NCI-H1092 (cell line): Measurements from ENCODE around the gene RTL5.

ENCODE experiments used
- DNase-seq: peaks from one replicate; lab custom pipeline; 2025; lab: John Stamatoyannopoulos, UW

Gene RTL5

GRCh38 chrX:72108666-72109065 lies 23.0 kb downstream of the RTL5 start:
- DNase-seq = no peak

- no peak for DNase-seq
Observed at GRCh38 chrX:72107841-72108595, 23.7 kb downstream of the RTL5 start.

- DNase-seq = no peak
Observed at GRCh38 chrX:72107320-72107719, 24.4 kb downstream of the RTL5 start.

- DNase-seq = no peak
Observed at GRCh38 chrX:72105436-72105835, 26.3 kb downstream of the RTL5 start.

- DNase-seq = no peak
Observed at GRCh38 chrX:72102760-72103159, 29.0 kb downstream of the RTL5 start.

GRCh38 chrX:72102126-72102525 lies 29.6 kb downstream of the RTL5 start:
- DNase-seq = no peak

GRCh38 chrX:72101597-72102037 lies 30.1 kb downstream of the RTL5 start:
- no peak for DNase-seq

- no peak for DNase-seq
Observed at GRCh38 chrX:72100824-72101351, 30.8 kb downstream of the RTL5 start.

GRCh38 chrX:72100051-72100755 lies 31.5 kb downstream of the RTL5 start:
- DNase-seq = no peak

GRCh38 chrX:72097098-72097497 lies 34.6 kb downstream of the RTL5 start:
- DNase-seq = no peak

GRCh38 chrX:72095370-72095769 lies 36.3 kb downstream of the RTL5 start:
- DNase-seq = no peak

- DNase-seq = peak; percentile 25
Observed at GRCh38 chrX:72094894-72095293, 36.8 kb downstream of the RTL5 start.

GRCh38 chrX:72089254-72089653 lies 42.5 kb downstream of the RTL5 start:
- no peak for DNase-seq

- no peak for DNase-seq
Observed at GRCh38 chrX:72088761-72089160, 43.0 kb downstream of the RTL5 start.

GRCh38 chrX:72086995-72087394 lies 44.7 kb downstream of the RTL5 start:
- no peak for DNase-seq

- DNase-seq = no peak
Observed at GRCh38 chrX:72084114-72084513, 47.6 kb downstream of the RTL5 start.

- no peak for DNase-seq
Observed at GRCh38 chrX:72083291-72083690, 48.4 kb downstream of the RTL5 start.

GRCh38 chrX:72081605-72082320 lies 50.0 kb downstream of the RTL5 start:
- no peak for DNase-seq

- DNase-seq = no peak
Observed at GRCh38 chrX:72080800-72081199, 50.9 kb downstream of the RTL5 start.

GRCh38 chrX:72080150-72080549 lies 51.6 kb downstream of the RTL5 start:
- no peak for DNase-seq

- DNase-seq = no peak
Observed at GRCh38 chrX:72079607-72080006, 52.1 kb downstream of the RTL5 start.

- no peak for DNase-seq
Observed at GRCh38 chrX:72078411-72078810, 53.3 kb downstream of the RTL5 start.
